Measurements from ENCODE around the gene MED8. TPM values are rescaled to one million over a fixed set of nuclear protein-coding genes. Genes with fewer than 3 reads are reported as not detected.
A peak's percentile ranks its signal among the peaks of the same experiment; 100 is the strongest.

Gene MED8
- total and polyA plus RNA-seq, 9 of the 15 experiments (the other 6 are each of a cell fraction or from before 2014, with no cell fraction given), result 23.0 to 120 (median 56.4) TPM

DNA sequence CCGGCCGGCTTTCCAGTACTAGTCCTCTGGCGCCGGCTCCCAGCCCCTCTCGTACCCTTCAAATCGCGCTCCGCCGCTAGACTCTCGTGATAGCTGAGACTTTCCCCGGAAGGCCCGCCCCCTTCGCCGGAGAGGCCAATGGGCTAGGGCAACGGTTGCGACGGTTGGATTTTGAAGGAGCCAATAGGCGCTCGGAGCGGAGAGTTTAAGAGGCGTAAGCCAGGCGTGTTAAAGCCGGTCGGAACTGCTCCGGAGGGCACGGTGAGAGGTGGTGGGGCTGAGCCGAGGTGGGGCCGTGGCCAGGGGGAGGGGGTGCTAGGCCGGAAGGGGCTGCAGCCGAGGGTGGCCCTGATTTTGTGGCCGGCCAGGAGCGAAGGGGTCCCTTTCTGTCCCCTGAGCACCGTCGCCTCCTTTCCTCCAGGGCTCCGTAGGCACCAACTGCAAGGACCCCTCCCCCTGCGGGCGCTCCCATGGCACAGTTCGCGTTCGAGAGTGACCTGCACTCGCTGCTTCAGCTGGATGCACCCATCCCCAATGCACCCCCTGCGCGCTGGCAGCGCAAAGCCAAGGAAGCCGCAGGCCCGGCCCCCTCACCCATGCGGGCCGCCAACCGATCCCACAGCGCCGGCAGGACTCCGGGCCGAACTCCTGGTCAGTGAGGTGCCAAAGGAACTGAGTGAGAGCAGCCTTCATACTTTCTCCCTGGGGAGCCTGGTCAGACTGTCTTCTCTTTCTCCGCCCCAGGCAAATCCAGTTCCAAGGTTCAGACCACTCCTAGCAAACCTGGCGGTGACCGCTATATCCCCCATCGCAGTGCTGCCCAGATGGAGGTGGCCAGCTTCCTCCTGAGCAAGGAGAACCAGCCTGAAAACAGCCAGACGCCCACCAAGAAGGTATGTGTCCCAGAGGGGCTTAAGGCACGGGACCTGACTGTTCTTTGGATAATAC lies 30.6 kb downstream of the MED8 start, which contains the start of gene CDC20 (continued):
- no peak for TF ChIP-seq ZNF589 (CRISPR knock-in tag; IDR thresholded peaks at IDR 0.05; ENCODE audit: low read depth)
- TF ChIP-seq KLF13 (tag; IDR thresholded peaks at IDR 0.05; ENCODE audit: borderline replicate concordance, low read depth), result no peak; the same call in 1 of the 2 replicates
- TF ChIP-seq ZC3H11A (IDR thresholded peaks at IDR 0.05; ENCODE audit: low read depth, low read length), result no peak
- TF ChIP-seq, protein P1, sequence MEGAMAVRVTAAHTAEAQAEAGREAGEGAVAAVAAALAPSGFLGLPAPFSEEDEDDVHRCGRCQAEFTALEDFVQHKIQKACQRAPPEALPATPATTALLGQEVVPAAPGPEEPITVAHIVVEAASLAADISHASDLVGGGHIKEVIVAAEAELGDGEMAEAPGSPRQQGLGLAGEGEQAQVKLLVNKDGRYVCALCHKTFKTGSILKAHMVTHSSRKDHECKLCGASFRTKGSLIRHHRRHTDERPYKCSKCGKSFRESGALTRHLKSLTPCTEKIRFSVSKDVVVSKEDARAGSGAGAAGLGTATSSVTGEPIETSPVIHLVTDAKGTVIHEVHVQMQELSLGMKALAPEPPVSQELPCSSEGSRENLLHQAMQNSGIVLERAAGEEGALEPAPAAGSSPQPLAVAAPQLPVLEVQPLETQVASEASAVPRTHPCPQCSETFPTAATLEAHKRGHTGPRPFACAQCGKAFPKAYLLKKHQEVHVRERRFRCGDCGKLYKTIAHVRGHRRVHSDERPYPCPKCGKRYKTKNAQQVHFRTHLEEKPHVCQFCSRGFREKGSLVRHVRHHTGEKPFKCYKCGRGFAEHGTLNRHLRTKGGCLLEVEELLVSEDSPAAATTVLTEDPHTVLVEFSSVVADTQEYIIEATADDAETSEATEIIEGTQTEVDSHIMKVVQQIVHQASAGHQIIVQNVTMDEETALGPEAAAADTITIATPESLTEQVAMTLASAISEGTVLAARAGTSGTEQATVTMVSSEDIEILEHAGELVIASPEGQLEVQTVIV (CRISPR knock-in tag; IDR thresholded peaks at IDR 0.05; ENCODE audit: borderline replicate concordance), result no peak
- TF ChIP-seq CSDE1 (IDR thresholded peaks at IDR 0.05), result no peak
- no peak for TF ChIP-seq SMAD1 (IDR thresholded peaks at IDR 0.05; ENCODE audit: low read depth, low read length, partially characterized antibody)
- no peak for TF ChIP-seq ZKSCAN8 (CRISPR knock-in tag; IDR thresholded peaks at IDR 0.05)
- TF ChIP-seq TAF1 (IDR thresholded peaks at IDR 0.05; ENCODE audit: control insufficient read depth, extremely low read depth, insufficient read depth, low read length, severe bottlenecking), result peak; percentile 59
- TF ChIP-seq ZBTB40 (IDR thresholded peaks at IDR 0.05), result peak; percentile 86
- TF ChIP-seq ZBTB40 (CRISPR knock-in tag; IDR thresholded peaks at IDR 0.05), result peak; percentile 47; the same call in 1 of the 2 replicates
- no peak for TF ChIP-seq ZSCAN29 (IDR thresholded peaks at IDR 0.05)
- no peak for TF ChIP-seq ZNF212 (CRISPR knock-in tag; IDR thresholded peaks at IDR 0.05)
- no peak for TF ChIP-seq RFX7 (CRISPR knock-in tag; IDR thresholded peaks at IDR 0.05)
